OCI-LY7 (cell line): ENCODE results near the gene AMOTL2. TPM values are rescaled to one million over a fixed set of nuclear protein-coding genes. Genes with fewer than 3 reads are reported as not detected.

Source experiments
- BruUV-seq: library from RNA; stranded (reverse); fragments of 400-500 nt; replicated peaks from 2 replicates; lab custom pipeline; 2021; lab: Mats Ljungman, UMichigan
- CTCF ChIA-PET: fragments of 300-600 bp; sonication (Branson Sonifier 250); formaldehyde crosslinking; loops from one replicate; lab custom pipeline; 2022; ENCODE audit warnings: antibody characterized with exemption; ENCODE audit not compliant: unreplicated experiment; lab: Charles Lee
- POLR2A ChIA-PET: fragments of 300-600 bp; sonication (Branson Sonifier 250); formaldehyde crosslinking; loops from one replicate; lab custom pipeline; 2022; ENCODE audit warnings: antibody characterized with exemption; lab: Charles Lee
- DNase-seq: peaks from one replicate; pipeline ENCODE4 v3.0.0-alpha.2; 2015; ENCODE audit warnings: low spot score
- H2AFZ ChIP-seq: fragments of 200-600 bp; sonication (generic), shearing (Covaris generic); 2 replicates; pipeline ENCODE4 v1.6.1; 2014; ENCODE audit warnings: mild to moderate bottlenecking, antibody characterized with exemption, low read length, moderate library complexity
- H3K27ac ChIP-seq: fragments of 200-600 bp; sonication (generic); 2 replicates; pipeline ENCODE4 v1.5.1; 2014; ENCODE audit warnings: mixed run types, low read depth, mild to moderate bottlenecking, moderate library complexity, low read length, inconsistent platforms; ENCODE audit not compliant: poor library complexity, severe bottlenecking
- H3K36me3 ChIP-seq: fragments of 200-600 bp; sonication (generic); 2 replicates; pipeline ENCODE4 v1.6.1; 2014; ENCODE audit warnings: mild to moderate bottlenecking, antibody characterized with exemption, low read length, moderate library complexity, mixed read lengths; ENCODE audit not compliant: insufficient read depth
- H3K4me1 ChIP-seq: fragments of 200-600 bp; sonication (generic); 2 replicates; pipeline ENCODE4 v1.5.1; 2014; ENCODE audit warnings: mild to moderate bottlenecking, low read length; ENCODE audit not compliant: insufficient read depth, poor library complexity, severe bottlenecking
- H3K4me2 ChIP-seq: fragments of 200-600 bp; sonication (generic); 2 replicates; pipeline ENCODE4 v1.6.1; 2014; ENCODE audit warnings: mild to moderate bottlenecking, low read length
- H3K4me3 ChIP-seq: fragments of 200-600 bp; sonication (generic); 2 replicates; pipeline ENCODE4 v1.5.1; 2014; ENCODE audit warnings: mild to moderate bottlenecking, low read depth, low read length; ENCODE audit not compliant: poor library complexity, severe bottlenecking
- H3K79me2 ChIP-seq: fragments of 200-600 bp; sonication (generic); 2 replicates; pipeline ENCODE4 v1.6.1; 2016; ENCODE audit warnings: low read depth, mild to moderate bottlenecking, low read length, moderate library complexity, mixed read lengths; ENCODE audit not compliant: insufficient read depth
- H3K9me2 ChIP-seq: fragments of 200-600 bp; sonication (generic); 2 replicates; pipeline ENCODE4 v1.6.1; 2016; ENCODE audit warnings: mild to moderate bottlenecking, low read length, mixed read lengths; ENCODE audit not compliant: insufficient read depth
- H3K9me3 ChIP-seq: fragments of 200-600 bp; sonication (generic); 2 replicates; pipeline ENCODE4 v1.6.1; 2014; ENCODE audit warnings: mild to moderate bottlenecking, mixed run types, low read length, mixed read lengths
- H4K20me1 ChIP-seq: fragments of 200-600 bp; sonication (generic); 2 replicates; pipeline ENCODE4 v1.6.1; 2014; ENCODE audit warnings: mild to moderate bottlenecking, antibody characterized with exemption, low read length, moderate library complexity, mixed read lengths; ENCODE audit not compliant: insufficient read depth
- CTCF ChIP-seq: fragments of 200-600 bp; sonication (generic); conservative IDR thresholded peaks from 2 replicates; pipeline ENCODE4 v1.5.1; 2014; ENCODE audit warnings: mild to moderate bottlenecking, antibody characterized with exemption, low read length, moderate library complexity, mixed read lengths
- EZH2phosphoT487 ChIP-seq: fragments of 200-600 bp; sonication (generic); IDR thresholded peaks from 2 replicates; pipeline ENCODE4 v1.6.1; 2018; ENCODE audit warnings: low read depth, borderline replicate concordance, mild to moderate bottlenecking, mixed run types, antibody characterized with exemption, low read length, moderate library complexity, mixed read lengths
- intact Hi-C: fragments of 100-400 bp; cut with micrococcal nuclease; formaldehyde crosslinking; loops from one replicate; pipeline ENCODE4 v1.10.0; 2022; ENCODE audit not compliant: unreplicated experiment
- total RNA-seq, 2 experiments: library from RNA; depleted of rRNA in 1 of 2; stranded (reverse); fragments of >200 nt in 1 of 2; shearing (Covaris generic) in 1 of 2; gene quantifications; 2 replicates each; pipeline ENCODE4 v1.2.3, GENCODE V29; 2014 to 2022

Gene AMOTL2
- total RNA-seq, 2 experiments from 2014 or later = not detected

DNA sequence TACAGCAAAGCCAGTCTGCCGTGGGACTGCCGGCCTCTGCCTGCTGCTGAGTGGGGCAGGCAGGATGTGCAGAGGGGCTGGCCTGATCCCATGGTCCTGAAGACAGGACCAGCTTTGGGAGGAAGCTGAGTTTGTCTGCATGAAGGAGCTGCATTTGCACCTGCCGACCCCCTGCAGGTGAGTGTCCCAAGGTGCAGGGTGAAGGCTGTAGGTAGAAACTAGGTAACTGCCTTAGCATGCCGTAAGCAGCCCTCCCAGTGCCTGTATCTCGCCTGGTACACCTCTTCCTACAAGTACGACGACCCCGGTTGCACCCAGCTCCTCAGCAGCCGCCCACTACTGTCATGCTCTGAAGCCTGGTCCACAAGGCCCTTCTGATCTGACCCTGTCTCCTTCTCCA, 34.9 kb downstream of the AMOTL2 start:
- Histone ChIP-seq H3K9me3 (no peaks in the 10 kb centered on the region), H3K4me3 (no peak overlapping the region), H3K4me2 (no peak overlapping the region), H4K20me1 (no peaks in the 10 kb centered on the region), H3K27ac (no peak overlapping the region), H3K4me1 (peaks cover 2% of the 10 kb centered on the region), H3K36me3 (no peaks in the 10 kb centered on the region), H2AFZ (no peak overlapping the region), H3K79me2 (no peaks in the 10 kb centered on the region), H3K9me2 (no peaks in the 10 kb centered on the region)
- TF ChIP-seq CTCF = no peak
- no peak for TF ChIP-seq EZH2phosphoT487
- no peak for DNase-seq
- ChIA-PET POLR2A (no interaction called here), CTCF (no interaction called here)
- BruUV-seq = no TSS peak
- intact Hi-C loops = no loop called here

GRCh38 chr3:134338516-134339261, 35.6 kb downstream of the AMOTL2 start:
- Histone ChIP-seq H3K9me3 (no peaks in the 10 kb centered on the region), H3K4me2 (no peak overlapping the region), H3K4me1 (no peaks in the 10 kb centered on the region), H3K36me3 (no peaks in the 10 kb centered on the region), H3K79me2 (no peaks in the 10 kb centered on the region), H4K20me1 (no peaks in the 10 kb centered on the region), H2AFZ (no peak overlapping the region), H3K27ac (no peak overlapping the region), H3K9me2 (no peaks in the 10 kb centered on the region), H3K4me3 (no peak overlapping the region)
- CTCF ChIA-PET = no interaction called here
- BruUV-seq = no TSS peak
- TF ChIP-seq CTCF (no peak), EZH2phosphoT487 (no peak)
- POLR2A ChIA-PET = interaction anchor here (0.6 kb wide), 2 partner anchors 34 to 117 kb away, joined by 3 read pairs; no protein-coding TSS in a partner anchor
- no peak for DNase-seq
- intact Hi-C loops = no loop called here

GRCh38 chr3:134338201-134338512, 36.1 kb downstream of the AMOTL2 start:
- no TSS peak for BruUV-seq
- Histone ChIP-seq H3K4me3 (no peak overlapping the region), H3K27ac (no peak overlapping the region), H3K9me2 (no peaks in the 10 kb centered on the region), H3K4me2 (no peak overlapping the region), H3K36me3 (no peaks in the 10 kb centered on the region), H3K79me2 (no peaks in the 10 kb centered on the region), H3K9me3 (no peaks in the 10 kb centered on the region), H2AFZ (no peak overlapping the region), H3K4me1 (no peaks in the 10 kb centered on the region), H4K20me1 (no peaks in the 10 kb centered on the region)
- TF ChIP-seq CTCF (no peak), EZH2phosphoT487 (no peak)
- no peak for DNase-seq
- ChIA-PET CTCF (no interaction called here), POLR2A (interaction anchor here (0.6 to 0.7 kb wide), 3 partner anchors 16 to 118 kb away, joined by 3 read pairs; no protein-coding TSS in a partner anchor)
- intact Hi-C loops = no loop called here
